ENCODE measurements around the gene LDLRAD4.

DNA sequence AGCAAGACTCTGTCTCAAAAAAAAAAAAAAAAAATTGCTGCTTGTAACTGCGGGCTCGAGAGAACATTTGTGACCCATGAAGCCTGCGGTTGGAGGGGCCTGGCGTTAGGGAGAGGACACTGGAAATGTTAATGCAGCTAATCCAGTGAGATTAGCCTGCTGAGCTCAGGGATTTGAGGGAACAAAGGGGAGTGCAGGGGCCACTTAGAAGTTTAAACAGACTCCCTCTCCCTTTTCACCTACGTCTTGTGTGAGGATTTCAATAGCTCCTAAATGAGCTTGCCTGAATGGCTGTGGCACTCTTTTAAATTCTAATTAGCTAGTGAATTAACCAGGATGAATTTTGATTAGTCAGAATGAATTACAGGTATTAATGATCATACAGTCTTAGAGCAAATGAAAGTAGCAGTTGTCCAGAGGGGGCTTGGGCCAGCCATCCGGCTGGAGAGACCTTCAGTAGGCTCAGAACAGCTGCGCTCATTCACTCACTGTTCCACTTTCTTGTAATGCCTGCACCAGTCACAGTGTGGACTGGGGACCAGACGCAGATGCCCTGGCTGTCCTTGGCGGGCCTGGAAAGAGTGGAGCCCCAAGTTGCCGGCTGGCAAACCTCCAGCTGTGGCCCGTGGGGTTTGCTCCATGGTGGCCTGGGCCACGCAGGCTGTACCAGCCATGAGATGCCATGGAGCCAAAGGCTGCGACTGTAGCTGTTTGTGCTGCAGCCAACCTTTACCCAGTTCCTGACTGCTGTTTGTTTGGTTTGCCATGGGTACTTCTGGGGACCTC is 20.8 kb downstream of the LDLRAD4 start:
- TF ChIP-seq, protein P1, sequence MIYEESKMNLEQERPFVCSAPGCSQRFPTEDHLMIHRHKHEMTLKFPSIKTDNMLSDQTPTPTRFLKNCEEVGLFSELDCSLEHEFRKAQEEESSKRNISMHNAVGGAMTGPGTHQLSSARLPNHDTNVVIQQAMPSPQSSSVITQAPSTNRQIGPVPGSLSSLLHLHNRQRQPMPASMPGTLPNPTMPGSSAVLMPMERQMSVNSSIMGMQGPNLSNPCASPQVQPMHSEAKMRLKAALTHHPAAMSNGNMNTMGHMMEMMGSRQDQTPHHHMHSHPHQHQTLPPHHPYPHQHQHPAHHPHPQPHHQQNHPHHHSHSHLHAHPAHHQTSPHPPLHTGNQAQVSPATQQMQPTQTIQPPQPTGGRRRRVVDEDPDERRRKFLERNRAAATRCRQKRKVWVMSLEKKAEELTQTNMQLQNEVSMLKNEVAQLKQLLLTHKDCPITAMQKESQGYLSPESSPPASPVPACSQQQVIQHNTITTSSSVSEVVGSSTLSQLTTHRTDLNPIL (CRISPR knock-in tag; IDR thresholded peaks at IDR 0.05; ENCODE audit: low read depth) = no peak
- no peak for TF ChIP-seq ARNTL (CRISPR knock-in tag; IDR thresholded peaks at IDR 0.05; ENCODE audit: borderline replicate concordance, low read depth)
- TF ChIP-seq RARB (CRISPR knock-in tag; IDR thresholded peaks at IDR 0.05) = no peak
- TF ChIP-seq, protein P2, sequence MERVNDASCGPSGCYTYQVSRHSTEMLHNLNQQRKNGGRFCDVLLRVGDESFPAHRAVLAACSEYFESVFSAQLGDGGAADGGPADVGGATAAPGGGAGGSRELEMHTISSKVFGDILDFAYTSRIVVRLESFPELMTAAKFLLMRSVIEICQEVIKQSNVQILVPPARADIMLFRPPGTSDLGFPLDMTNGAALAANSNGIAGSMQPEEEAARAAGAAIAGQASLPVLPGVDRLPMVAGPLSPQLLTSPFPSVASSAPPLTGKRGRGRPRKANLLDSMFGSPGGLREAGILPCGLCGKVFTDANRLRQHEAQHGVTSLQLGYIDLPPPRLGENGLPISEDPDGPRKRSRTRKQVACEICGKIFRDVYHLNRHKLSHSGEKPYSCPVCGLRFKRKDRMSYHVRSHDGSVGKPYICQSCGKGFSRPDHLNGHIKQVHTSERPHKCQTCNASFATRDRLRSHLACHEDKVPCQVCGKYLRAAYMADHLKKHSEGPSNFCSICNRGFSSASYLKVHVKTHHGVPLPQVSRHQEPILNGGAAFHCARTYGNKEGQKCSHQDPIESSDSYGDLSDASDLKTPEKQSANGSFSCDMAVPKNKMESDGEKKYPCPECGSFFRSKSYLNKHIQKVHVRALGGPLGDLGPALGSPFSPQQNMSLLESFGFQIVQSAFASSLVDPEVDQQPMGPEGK (CRISPR knock-in tag; IDR thresholded peaks at IDR 0.05; ENCODE audit: borderline replicate concordance) = no peak

Data from SK-N-SH treated with all-trans-retinoic acid at 6 μM for 48 hours (cell line).